ENCODE results near the gene ROR1.
A peak's percentile ranks its signal among the peaks of the same experiment; 100 is the strongest.
"Not testable (repeated sequence)": the region's sequence is repeated elsewhere in the genome, so short reads cannot be mapped to it uniquely, and the experiment has no call there.

Gene ROR1

DNA sequence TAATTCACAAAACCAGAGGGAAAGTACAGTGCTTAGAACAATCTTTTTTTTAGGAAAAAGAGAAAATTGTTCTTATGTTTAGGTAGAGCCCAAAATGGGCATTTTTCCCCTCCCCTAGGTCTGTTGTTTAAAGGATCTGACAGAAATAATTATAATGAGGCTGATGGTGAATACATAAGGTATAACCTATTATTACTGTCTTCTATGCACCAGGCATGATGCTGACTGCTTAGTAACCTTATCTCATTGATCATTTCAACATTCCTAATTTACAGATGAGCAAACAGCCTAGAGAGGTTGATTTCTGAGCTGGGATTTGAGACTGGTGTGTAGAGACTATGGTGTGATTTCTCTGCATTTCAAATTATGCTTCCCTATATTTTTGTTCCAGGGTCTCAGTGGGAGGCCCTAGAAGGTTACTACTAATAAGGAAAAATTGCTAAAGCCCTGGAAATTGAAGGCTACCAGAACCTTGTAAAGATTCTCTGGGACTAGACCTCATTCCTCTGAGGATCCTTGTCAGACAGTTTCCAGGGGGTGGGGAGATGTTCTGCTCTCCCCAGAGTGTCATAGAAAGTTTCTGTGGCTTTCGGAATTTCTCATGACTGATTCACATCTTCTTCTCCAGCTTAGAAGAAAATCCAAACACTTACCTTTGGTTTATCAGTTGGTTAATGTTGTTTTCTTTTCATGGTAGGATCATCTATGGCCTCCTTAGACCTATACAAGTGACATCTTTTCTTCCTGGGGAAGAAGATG is 44.9 kb downstream of the ROR1 start:
- TF ChIP-seq, protein P1, sequence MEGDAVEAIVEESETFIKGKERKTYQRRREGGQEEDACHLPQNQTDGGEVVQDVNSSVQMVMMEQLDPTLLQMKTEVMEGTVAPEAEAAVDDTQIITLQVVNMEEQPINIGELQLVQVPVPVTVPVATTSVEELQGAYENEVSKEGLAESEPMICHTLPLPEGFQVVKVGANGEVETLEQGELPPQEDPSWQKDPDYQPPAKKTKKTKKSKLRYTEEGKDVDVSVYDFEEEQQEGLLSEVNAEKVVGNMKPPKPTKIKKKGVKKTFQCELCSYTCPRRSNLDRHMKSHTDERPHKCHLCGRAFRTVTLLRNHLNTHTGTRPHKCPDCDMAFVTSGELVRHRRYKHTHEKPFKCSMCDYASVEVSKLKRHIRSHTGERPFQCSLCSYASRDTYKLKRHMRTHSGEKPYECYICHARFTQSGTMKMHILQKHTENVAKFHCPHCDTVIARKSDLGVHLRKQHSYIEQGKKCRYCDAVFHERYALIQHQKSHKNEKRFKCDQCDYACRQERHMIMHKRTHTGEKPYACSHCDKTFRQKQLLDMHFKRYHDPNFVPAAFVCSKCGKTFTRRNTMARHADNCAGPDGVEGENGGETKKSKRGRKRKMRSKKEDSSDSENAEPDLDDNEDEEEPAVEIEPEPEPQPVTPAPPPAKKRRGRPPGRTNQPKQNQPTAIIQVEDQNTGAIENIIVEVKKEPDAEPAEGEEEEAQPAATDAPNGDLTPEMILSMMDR (IDR thresholded peaks at IDR 0.05; ENCODE audit: low read depth, low read length): no peak
- H3K4me3 ChIP-seq (replicated peaks in 1 of 2; ENCODE audit: low read depth in 2 of 2, low read length in 2 of 2): no peak overlapping the region
- no peak for DNase-seq (ENCODE audit: low read depth in 2 of 2)

DNA sequence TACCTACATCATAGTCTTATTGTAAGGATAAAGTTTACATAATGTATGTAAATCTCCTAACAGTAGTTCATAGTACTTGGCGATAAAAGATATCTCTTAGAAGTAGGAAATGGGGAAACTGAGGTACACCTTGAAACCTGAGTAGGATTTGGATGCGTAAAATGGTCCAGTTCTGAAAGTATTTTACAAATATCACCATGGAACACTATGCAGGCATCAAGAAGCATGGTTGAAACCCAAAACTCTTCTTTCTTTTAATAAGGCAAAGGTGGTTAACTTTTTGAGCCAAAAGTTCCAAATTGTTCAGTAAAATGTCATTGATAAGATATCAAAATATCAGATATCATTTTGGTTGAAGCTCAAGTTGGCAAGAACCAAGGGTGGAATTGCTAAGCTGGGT is 46.0 kb downstream of the ROR1 start:
- TF ChIP-seq, protein P1 (IDR thresholded peaks at IDR 0.05; ENCODE audit: low read depth, low read length): no peak
- no peak overlapping the region for H3K4me3 ChIP-seq (replicated peaks in 1 of 2; ENCODE audit: low read depth in 2 of 2, low read length in 2 of 2)
- DNase-seq (ENCODE audit: low read depth in 2 of 2): no peak

GRCh38 chr1:63821091-63822005 is 47.5 kb downstream of the ROR1 start:
- TF ChIP-seq, protein P1 (IDR thresholded peaks at IDR 0.05; ENCODE audit: low read depth, low read length): no peak
- no peak overlapping the region for H3K4me3 ChIP-seq (replicated peaks in 1 of 2; ENCODE audit: low read depth in 2 of 2, low read length in 2 of 2)
- DNase-seq (ENCODE audit: low read depth in 2 of 2): peak; percentile 67 to 75

GRCh38 chr1:63822540-63822939 is 48.7 kb downstream of the ROR1 start:
- DNase-seq (ENCODE audit: low read depth in 2 of 2): no peak
- H3K4me3 ChIP-seq (replicated peaks in 1 of 2; ENCODE audit: low read depth in 2 of 2, low read length in 2 of 2): no peak overlapping the region
- TF ChIP-seq, protein P1 (IDR thresholded peaks at IDR 0.05; ENCODE audit: low read depth, low read length): no peak

DNA sequence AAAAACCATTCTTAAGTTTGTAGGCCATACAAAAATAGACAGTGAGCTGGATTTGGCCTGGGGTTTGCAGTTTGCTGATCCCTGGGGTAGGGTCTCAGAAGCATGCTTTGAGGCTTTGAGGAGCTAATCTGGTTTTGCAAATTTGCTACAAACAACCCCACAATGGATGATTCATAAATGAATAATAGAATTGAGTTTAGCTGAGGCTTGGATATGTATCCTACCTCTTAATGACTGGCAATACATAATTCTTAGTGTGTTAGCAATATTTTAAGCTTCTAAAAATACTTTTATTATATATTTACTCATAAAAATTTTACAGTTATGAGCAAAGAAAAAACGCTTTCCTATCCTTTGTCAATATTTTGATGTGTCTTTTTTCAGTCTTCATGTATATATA is 50.6 kb downstream of the ROR1 start:
- DNase-seq (ENCODE audit: low read depth in 2 of 2): peak in 1 of 2 donors; percentile 36
- TF ChIP-seq, protein P1 (IDR thresholded peaks at IDR 0.05; ENCODE audit: low read depth, low read length): no peak
- H3K4me3 ChIP-seq (replicated peaks in 1 of 2; ENCODE audit: low read depth in 2 of 2, low read length in 2 of 2): no peak overlapping the region

DNA sequence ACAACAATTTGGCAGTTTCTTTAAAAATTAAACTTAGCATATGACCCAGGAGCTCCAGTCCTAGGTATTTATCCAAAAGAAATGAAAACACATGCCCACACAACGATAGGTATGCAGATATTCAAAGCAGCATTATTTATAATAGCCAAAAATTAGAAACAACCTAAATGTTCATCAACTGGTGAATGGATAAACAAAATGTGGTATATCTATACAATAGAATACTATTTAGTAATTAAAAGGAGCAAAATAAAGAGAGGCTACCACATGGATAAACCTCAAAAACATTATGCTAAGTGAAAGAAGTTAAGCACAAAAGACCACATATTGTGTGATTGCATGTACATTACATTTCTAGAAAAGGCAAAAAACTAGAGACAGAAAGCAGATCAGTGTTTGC is 51.3 kb downstream of the ROR1 start:
- TF ChIP-seq, protein P1 (IDR thresholded peaks at IDR 0.05; ENCODE audit: low read depth, low read length): no peak
- no peak for DNase-seq (ENCODE audit: low read depth in 2 of 2)
- no peak overlapping the region for H3K4me3 ChIP-seq (replicated peaks in 1 of 2; ENCODE audit: low read depth in 2 of 2, low read length in 2 of 2)

GRCh38 chr1:63826246-63826861 is 52.5 kb downstream of the ROR1 start:
- not testable (repeated sequence) for H3K4me3 ChIP-seq (replicated peaks in 1 of 2; ENCODE audit: low read depth in 2 of 2, low read length in 2 of 2)
- peak; percentile 21 to 76 for DNase-seq (ENCODE audit: low read depth in 2 of 2)
